ENCODE results near the gene MANBA.
"Not testable (repeated sequence)": the region's sequence is repeated elsewhere in the genome, so short reads cannot be mapped to it uniquely, and the experiment has no call there.

Gene MANBA

DNA sequence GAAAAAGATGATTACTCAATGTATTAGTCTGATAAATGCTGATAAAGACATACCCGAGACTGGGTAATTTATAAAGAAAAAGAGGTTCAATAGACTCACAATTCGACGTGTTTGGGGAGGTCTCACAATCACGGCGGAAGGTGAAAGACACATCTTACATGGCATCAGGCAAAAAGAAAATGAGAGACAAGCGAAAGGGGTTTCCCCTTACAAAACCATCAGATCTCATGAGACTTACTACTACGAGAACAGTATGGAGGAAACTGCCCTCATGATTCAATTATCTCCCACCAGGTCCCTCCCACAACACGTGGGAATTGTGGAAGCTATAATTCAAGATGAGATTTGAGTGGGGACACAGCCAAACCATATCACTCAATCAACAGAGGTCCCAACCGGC lies 141.7 kb downstream of the MANBA start:
- not testable (repeated sequence) for DNase-seq

DNA sequence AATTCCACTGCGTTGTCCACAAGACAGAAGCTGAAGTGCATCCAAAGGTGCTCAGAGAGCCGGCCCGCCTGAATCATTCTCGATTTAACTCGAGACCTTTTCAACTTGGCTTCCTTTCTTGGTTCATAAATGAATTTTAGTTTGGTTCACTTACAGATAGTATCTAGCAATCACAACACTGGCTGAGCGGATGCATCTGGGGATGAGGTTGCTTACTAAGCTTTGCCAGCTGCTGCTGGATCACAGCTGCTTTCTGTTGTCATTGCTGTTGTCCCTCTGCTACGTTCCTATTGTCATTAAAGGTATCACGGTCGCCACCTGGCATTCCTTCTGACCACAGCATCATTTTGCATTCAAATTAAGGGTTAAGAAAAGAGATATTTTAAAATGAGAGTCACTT lies 144.1 kb downstream of the MANBA start:
- no peak for DNase-seq

DNA sequence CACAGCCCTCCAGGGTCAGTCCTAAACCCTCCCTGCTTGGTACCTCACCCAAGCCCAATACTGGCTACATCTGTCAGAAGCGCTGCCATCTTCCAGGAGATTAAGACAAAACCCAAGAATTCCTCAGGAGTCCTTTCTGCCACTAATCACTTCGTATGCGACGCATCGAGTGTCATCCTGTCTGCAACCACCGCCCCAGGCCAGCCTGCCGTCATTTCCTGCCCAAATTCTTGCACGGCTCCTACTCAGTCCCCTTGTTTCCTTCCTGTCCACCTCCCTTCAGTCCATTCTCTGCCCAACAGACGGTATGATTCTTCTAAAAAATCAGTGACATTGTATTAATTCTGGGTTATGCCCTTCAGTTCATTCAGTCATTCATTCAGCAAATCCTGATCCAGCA lies 146.0 kb downstream of the MANBA start:
- DNase-seq, result no peak

DNA sequence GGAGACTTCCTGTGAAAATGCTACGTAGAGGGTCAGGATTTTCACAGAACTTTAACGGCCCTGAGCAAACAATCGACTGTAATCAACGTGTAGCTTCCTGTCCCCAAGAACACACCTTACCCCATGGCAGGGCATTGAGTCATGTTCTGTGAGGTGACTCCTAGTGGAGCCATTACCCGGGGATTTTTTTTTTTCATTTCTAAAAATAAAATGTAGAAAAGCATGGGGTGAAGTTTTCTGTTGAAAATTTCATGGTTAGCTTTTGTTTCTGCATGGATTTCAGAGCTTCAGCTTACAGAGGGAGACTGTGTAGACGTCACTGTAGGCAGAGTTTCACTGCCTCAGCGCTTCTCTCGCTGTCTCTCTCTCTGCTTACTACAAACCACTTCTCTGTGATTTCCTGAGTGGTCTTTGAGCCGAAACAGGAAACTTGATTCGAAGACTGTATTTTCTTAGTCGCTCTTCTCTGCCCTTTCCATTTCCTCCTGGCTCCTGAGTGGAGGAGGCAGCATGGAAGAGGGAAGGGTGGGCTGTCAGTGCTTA lies 147.9 kb downstream of the MANBA start:
- DNase-seq, result peak in 1 of 2 experiments; percentile 51

DNA sequence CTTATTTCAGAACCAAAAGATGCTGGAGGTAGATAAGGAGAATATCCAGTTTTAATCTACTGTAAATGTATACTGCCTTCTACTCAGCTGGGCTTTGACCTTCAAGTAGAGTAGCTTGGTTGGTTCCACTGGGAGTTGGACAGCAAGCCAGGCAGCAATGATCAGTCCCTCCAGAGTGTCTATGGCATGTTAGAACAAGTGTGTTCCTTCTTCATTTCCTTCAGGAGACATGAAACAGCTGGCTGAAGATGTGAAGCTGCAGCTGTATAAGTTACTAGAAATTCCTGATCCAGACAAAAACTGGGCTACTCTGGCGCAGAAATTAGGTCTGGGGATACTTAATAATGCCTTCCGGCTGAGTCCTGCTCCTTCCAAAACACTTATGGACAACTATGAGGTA lies 148.6 kb downstream of the MANBA start:
- no peak for DNase-seq

DNA sequence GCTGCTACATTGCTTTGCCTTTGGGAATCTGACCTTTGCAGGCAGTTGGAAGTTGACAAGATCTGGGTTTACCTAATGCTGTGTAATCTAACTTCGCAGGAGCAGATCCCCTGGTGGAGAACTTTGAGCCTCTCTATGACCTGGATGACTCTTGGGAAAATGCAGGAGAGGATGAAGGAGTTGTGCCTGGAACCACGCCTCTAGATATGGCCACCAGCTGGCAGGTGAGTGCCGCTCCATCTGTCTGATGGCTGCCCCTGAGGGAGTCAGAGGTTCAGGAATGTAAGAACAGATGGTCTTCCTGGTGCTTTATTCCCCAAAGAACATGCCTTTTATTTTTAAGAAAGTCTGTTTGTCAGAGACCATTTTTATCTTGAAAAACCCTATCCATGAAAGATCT lies 150.3 kb downstream of the MANBA start:
- DNase-seq, result no peak

DNA sequence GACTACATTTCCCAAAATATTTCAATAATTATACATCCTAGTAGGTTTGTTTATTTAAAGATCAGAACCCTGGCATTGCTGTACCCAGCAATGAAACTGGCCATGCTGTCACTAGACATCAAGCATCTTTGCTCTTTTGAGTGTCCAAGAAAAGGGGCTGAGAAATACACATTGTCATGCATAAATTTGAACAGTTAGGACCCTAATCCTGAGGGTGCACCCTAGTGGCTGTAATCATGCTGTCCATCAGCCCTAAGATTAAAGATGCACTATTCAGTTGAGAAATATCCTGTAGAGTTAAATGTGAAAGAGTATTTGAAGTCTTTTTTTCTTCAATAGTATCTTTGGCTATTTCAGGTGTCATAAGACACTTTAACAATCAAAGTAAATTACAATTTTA lies 150.8 kb downstream of the MANBA start:
- no peak for DNase-seq

DNA sequence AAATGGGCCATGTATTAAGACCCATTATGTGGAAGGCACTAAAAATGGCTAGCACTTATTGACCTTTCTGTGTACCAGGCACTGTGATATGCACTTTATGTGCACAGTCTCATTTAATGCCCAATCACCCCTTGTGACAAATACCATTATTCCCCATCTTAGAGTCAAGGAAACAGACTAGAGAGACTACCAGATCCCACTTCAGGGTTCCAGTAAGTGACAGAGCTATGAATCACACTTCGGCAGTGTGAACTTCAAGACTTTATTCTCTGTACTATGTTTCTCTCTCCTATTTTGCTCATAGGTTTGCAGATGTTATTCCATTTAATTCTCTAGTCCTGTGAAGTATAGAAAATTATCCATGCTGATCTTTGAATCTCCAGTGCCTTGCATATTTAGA lies 152.6 kb downstream of the MANBA start:
- no peak for DNase-seq

DNA sequence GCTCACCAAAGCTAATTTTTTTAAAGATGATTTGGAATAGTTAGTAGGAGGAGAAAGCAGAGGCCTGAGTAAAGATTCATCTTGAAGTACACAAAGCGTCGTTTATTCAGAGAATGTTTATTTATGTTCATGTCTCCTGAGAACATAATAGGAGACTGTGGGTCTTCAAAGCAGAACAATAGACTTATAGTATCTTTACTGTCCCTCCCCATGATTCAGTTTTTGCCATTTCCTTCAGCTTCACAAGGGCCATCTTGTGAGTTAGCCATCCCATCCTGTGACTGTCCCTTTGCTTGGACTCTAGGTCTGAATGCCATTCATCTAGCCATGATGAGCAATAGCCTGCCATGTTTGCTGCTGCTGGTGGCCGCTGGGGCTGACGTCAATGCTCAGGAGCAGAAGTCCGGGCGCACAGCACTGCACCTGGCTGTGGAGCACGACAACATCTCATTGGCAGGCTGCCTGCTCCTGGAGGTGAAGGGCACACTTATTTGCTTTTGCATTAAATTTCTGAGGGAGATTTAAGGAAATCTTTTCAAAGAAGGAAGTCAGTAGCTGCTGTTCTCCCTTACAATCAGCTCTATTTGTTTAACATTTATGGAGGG lies 153.8 kb downstream of the MANBA start:
- no peak for DNase-seq

DNA sequence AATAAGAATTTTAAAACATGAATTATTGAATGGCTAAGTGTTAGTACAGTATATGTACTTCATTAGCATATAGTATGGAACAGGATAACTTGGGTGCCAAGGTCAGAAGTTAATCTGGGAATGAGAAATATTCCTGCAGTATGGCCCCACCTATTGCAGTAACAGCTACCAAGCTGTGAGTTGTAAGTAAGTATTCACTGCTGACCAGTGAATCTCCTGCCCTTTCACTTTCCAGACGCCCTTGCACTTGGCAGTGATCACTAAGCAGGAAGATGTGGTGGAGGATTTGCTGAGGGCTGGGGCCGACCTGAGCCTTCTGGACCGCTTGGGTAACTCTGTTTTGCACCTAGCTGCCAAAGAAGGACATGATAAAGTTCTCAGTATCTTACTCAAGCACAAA lies 154.5 kb downstream of the MANBA start:
- DNase-seq, result no peak

DNA sequence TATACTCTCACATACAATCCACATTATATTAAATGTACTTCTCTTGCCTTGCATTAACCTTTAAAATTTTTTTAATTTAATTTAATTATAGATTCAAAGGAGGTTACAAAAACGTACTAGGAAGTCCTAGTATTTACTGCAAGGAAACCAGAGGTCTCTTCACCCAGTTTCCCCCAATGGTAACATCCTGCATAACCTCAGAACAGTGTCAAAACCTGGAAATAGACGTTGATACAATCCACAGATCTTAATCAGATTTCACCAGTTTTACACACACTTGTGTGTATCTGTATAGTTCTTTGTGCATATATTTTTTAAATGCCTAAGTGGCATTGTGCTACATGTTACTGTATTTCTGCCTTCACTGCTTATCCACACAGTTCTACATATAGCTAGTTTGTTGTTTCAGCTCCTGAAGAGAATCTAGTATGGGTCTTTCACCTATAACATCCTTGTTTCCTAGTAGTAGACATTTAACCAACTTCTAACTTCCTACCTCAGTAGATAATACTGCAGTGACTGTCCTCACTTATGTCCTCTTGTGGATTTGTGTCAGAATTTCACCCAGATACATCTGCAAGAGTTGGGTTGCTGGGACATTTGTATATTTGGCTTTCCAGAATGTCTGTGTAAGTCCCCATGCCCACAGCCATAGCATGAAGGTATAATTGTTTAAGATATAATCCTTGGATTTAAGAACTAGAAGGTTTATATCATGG lies 156.4 kb downstream of the MANBA start:
- no peak for DNase-seq

DNA sequence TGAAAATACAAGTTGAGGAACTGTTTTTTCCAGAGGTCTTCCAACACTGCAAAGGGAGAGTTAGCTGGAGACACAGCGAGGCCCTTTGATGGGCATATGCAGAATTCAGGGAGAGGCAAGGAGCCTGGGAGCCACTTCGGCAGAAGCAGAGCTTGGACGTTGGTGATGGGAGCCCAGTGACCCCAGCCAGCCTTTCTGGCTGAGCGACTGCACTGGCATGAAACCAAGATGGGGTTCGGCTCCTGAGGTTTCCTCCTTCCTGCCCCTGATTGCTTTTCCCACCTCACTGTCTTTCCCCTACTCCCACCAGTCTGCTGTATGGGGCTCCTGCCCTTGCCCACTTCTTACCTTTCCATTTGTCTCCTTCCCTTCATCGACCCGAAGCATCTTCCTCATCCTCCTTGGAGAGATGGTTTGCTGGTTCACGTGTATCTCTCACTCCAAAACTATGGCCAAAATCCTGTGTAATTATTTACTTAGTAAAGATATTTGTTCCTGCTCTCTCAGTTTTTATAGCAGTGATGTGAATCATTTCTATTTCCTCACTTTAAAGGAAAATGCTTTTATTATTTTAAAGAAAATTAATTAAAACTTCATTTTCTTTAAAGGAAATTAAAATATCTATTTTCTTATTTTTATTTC lies 159.1 kb downstream of the MANBA start:
- no peak for DNase-seq

DNA sequence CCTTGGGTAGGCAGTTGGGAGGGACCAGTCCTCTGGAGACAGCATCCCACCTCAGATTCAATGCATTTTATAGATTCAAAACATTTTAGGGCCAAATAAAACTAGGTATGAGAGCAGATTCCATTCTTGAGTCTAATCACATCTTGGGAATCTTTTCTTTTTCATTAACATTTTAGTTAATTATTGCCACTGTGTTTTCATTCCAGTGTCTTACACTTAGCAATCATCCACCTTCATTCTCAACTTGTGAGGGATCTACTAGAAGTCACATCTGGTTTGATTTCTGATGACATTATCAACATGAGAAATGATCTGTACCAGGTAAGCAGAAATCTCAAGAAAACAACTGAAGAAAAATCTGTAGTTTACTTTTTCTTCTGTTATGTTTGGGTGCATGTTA lies 160.1 kb downstream of the MANBA start:
- no peak for DNase-seq

DNA sequence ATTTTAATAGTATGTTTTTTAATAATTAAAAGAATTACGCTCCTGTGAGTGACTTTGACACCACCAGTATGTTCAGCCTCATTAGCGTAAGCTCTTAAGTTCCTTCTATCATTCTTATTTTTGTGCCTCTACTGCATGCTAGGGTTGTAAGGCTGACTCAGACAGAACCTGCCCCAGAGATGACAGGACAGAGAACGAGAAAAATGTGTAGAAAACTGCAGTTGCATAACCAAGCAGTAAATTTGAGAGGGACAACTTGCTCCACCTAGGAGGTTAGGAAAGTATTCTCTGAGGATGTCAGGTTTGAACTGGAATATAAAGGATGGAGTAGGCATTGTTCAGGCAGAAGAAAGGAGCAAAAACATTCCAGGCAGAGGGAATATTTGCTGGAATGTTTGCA lies 160.9 kb downstream of the MANBA start:
- DNase-seq, result no peak

DNA sequence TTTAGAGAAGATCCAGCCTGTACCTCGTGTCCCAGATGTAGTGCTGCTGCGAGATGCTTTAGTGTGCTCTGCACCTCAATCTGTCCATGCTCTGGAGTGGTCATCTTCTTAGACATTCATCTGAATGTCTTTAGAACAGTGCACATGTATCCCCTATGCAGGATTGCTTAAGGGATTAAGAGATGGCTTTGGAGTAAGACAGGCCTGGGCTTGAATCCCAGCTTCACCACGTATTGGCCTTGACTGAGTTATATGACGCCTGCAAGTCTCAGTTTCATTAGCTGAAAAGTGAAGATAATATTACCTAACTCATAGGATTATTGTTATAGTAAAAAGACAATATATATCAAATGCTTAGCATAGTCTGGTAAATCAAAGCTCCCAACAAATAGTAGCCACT lies 161.3 kb downstream of the MANBA start:
- no peak for DNase-seq

DNA sequence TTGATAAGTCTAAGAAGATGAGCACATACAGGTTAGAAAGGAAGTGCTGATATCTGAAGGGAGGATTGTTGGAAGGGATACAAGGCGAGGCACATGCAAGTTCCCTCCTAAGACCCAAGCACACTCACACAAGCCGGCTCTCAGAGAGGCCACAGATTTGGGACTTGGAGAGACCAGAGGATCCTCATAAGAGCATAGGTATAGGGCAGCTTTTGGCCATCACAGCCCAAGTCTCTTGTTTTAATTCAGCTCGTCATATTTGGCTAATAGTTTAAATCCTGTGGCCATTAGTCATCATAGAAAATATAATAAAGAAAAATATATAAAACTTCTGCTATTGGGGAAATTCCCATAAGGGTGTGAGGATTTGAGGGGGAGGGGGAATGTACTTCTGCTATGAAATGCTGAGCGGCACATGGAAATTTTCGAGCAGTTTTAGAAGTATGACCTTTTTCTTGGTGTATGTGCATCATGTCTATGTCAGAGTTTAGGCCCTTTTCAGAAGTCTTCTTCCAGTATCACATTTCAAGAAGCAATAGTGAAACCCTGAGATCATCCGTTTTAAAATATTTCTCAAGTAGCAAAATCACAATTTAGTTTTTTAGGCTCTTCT lies 161.9 kb downstream of the MANBA start:
- no peak for DNase-seq

DNA sequence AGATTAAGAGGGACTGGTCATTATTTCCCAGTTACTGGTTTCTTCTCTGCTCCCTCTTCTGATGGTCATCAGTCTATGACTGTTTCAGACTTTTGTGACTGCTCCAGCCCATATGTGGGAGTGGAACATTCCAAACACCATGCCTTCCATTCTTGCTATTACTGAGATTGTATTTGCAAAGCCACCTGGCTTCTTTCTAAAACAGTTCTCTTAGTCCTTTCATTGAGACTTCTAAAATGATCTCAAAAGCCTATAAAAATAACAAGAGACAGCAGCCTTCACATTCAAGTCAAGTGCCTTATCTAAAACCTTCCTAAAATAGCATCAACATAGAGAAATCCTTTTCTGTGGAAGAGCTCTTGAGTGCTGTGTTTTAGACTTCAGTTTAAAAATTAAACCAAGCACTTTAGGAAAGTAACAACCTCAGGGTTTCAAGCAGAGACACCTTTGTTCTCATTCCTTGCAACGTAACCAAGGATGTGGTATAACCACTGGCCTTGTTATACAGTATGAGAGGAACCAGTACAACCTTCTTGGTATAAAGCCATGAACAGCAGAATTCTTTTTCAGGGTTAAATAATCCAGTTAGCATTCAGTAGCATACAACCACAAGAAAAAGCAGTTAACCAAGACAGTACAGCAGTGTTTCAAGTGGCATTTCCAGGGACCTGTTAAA lies 162.5 kb downstream of the MANBA start:
- no peak for DNase-seq

DNA sequence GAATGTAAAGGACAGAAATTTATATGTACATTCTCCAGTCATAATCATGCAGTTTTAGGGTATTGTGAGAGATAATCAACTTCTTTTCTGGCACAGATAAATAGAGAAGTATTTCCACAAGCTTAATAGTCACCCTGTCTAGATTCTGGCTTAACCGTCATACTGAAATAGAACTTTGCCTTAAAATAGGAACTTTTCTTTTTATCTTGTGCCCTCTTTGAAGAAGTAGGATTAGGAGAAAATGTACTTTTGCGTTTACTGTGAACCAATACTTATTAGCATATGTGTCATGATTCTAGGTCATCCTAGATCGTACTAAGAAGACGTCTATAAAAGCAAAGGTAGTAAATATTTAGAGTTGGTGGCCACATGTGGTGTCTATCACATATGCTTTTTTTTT lies 164.2 kb downstream of the MANBA start:
- no peak for DNase-seq

DNA sequence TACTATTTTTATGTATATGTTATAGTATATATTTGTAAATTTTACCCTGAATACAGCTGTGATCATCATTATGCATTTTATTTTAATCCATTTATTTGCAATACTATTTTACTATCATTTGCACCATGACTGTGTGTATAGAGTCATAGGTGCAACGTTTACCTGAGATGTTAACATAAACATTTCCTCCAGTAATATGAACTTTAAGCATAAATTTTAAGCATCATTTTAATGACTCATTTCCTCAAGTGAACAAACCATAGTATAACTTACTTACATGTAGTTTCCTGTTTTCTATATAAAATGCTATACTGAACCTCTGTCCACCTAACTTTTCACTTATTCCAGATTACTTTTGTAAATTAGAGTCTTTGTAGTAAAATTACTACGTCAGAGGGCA lies 166.8 kb downstream of the MANBA start:
- DNase-seq, result no peak

DNA sequence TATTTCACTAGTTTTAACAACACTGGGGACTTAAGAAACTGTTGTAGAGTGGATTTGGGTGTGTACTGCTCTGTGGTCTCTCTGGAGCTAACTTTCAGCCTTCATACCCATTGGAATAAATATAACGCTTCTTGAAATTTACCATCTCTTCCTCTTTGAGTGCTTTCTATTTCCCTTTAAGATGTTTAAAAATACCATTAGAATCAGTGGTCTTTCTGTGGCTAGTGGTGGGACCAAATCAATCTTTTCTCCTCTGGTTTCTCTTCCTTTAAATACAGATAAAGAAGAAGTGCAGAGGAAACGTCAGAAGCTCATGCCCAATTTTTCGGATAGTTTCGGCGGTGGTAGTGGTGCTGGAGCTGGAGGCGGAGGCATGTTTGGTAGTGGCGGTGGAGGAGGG lies 167.6 kb downstream of the MANBA start:
- DNase-seq, result no peak

DNA sequence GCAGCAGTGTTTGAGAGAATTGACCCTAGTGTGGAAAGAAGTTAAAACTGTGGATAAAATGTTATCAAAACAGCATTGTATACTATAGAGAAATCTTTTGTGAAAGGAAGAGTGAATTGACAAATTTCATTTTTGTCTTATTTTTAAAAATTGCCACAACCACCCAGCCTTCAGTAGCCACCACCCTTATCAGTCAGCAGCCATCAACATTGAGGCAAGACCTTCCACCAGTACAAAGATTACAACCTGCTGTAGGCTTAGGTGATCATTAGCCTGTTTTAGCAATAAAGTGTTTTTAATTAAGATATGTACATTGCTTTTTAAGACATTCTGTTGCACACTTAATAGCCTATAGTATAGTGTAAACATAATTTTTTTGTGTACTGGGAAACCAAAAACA lies 168.5 kb downstream of the MANBA start:
- DNase-seq, result no peak

DNA sequence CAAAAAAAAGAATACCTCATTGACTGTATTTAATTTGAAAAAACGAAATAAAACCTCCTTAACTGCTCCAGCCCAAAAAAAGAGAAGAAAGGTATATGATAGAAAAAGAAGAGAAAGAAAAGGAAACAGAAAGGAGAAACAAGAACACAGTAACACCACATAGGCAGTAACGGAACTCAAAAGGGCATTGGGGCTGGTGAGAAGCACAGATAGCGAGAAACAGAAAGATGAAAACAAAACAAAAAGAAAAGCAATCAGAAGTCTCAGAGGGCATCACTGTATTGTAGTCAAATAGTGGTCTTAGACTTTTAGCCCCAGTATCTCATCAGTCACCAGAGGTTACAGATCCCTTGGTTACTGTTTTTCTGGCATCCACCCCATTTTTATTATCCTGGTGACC lies 171.0 kb downstream of the MANBA start:
- no peak for DNase-seq

DNA sequence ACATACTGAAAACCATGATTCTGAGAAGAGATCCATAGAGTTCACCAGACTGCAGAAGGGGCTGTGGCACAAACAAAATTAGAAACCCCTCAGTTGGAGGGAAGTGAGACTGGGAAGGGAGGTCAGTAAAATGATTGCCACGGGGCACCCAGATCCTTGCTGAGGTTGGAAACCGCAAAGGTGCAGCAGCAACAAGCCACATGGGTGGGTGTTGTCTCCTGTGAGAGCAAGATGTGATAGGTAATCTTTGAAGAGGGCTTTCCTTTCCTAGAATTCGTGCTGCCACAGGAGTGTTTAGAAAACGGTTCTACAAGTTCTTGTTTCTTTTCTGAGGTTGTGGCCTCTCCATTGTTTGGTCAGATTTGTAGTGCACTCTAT lies 174.1 kb downstream of the MANBA start:
- DNase-seq, result peak in 1 of 2 experiments; percentile 45
